Uterus (tissue), 4 donors: ENCODE measurements around the gene TMEM52B. TPM values are rescaled to one million over a fixed set of nuclear protein-coding genes. Genes with fewer than 3 reads are reported as not detected.
A peak's percentile ranks its signal among the peaks of the same experiment; 100 is the strongest.
"Not testable (repeated sequence)": the region's sequence is repeated elsewhere in the genome, so short reads cannot be mapped to it uniquely, and the experiment has no call there.

ENCODE experiments used
- DNase-seq, 2 donors: peaks; one replicate each; pipeline ENCODE4 v3.0.0-alpha.2; 2019 to 2020
- H3K27ac ChIP-seq, 2 donors: fragments of 200-600 bp; sonication (generic); 1 replicate in 1 of 2; 2 replicates in 1 of 2; pipeline ENCODE4 v1.5.1; 2016 to 2018
- H3K27me3 ChIP-seq, 2 donors: fragments of 200-600 bp; sonication (generic); one replicate each; pipeline ENCODE4 v1.5.1; 2018 to 2019; ENCODE audit warnings: control low read depth in 1 of 2
- H3K36me3 ChIP-seq, 2 donors: fragments of 200-600 bp; sonication (generic); one replicate each; pipeline ENCODE4 v1.5.1; 2019; ENCODE audit warnings: control low read depth in 1 of 2
- H3K4me1 ChIP-seq, 2 donors: fragments of 200-600 bp; sonication (generic); one replicate each; pipeline ENCODE4 v1.5.1; 2018 to 2019; ENCODE audit warnings: control low read depth in 1 of 2
- H3K4me3 ChIP-seq, 2 donors: fragments of 200-600 bp; sonication (generic); 1 replicate in 1 of 2; 2 replicates in 1 of 2; pipeline ENCODE4 v1.5.1; 2018 to 2019; ENCODE audit warnings: mild to moderate bottlenecking in 1 of 2
- H3K9me3 ChIP-seq, 2 donors: fragments of 200-600 bp; sonication (generic); one replicate each; pipeline ENCODE4 v1.5.1; 2019; ENCODE audit warnings: control low read depth in 1 of 2
- CTCF ChIP-seq, 4 experiments: fragments of 200-600 bp in 2 of 4; fragments of 450-650 bp in 2 of 4; sonication (generic) in 2 of 4; IDR thresholded peaks; one replicate each; pipeline ENCODE4 v1.5.1; 2016 to 2019; ENCODE audit warnings: antibody characterized with exemption in 4 of 4, mild to moderate bottlenecking in 2 of 4, moderate library complexity in 1 of 4
- POLR2A ChIP-seq, 2 donors: fragments of 450-650 bp; IDR thresholded peaks; one replicate each; pipeline ENCODE4 v1.6.1; 2016; ENCODE audit warnings: antibody characterized with exemption in 2 of 2, mild to moderate bottlenecking in 1 of 2, moderate library complexity in 1 of 2
- intact Hi-C: fragments of 100-400 bp; cut with DNase I; formaldehyde crosslinking; loops from one replicate; pipeline ENCODE4 v1.15.1; 2023; ENCODE audit warnings: low total_unique reads
- total RNA-seq, 4 donors: library from RNA; depleted of rRNA in 3 of 4; stranded (reverse); fragments of >200 nt in 3 of 4; gene quantifications; one replicate each; pipeline versions ENCODE4 v1.1.0 to v1.2.4, GENCODE V29; 2014 to 2023
- donor health status: DM: yes; HTN: yes; CAD: no.

Gene TMEM52B
- total RNA-seq, 4 donors from 2014 or later = not detected

GRCh38 chr12:10214136-10214894 is 35.5 kb downstream of the TMEM52B start:
- Histone ChIP-seq H3K4me1 (peaks cover 0 to 10% of the 10 kb centered on the region in 2 donors), H3K4me3 (peak overlapping the region; percentile 84 to 91), H3K27ac (peak overlapping the region; percentile 100), H3K27me3 (no peaks in the 10 kb centered on the region), H3K9me3 (no peaks in the 10 kb centered on the region), H3K36me3 (no peaks in the 10 kb centered on the region)
- no peak for DNase-seq
- intact Hi-C loops = loop anchor here (10.0 kb wide), 1 partner anchor 150 kb away; no protein-coding TSS in a partner anchor
- TF ChIP-seq CTCF (IDR thresholded peaks at IDR 0.05) = no peak
- TF ChIP-seq POLR2A (IDR thresholded peaks at IDR 0.05) = no peak

GRCh38 chr12:10214895-10215267 is 36.0 kb downstream of the TMEM52B start:
- Histone ChIP-seq H3K36me3 (no peaks in the 10 kb centered on the region), H3K27me3 (no peaks in the 10 kb centered on the region), H3K4me3 (peak overlapping the region; percentile 84 to 91), H3K9me3 (no peaks in the 10 kb centered on the region), H3K4me1 (peaks cover 0 to 10% of the 10 kb centered on the region in 2 donors), H3K27ac (peak overlapping the region; percentile 100)
- intact Hi-C loops = loop anchor here (10.0 kb wide), 1 partner anchor 150 kb away; no protein-coding TSS in a partner anchor
- no peak for DNase-seq
- TF ChIP-seq POLR2A (IDR thresholded peaks at IDR 0.05) = no peak
- TF ChIP-seq CTCF (IDR thresholded peaks at IDR 0.05) = no peak

DNA sequence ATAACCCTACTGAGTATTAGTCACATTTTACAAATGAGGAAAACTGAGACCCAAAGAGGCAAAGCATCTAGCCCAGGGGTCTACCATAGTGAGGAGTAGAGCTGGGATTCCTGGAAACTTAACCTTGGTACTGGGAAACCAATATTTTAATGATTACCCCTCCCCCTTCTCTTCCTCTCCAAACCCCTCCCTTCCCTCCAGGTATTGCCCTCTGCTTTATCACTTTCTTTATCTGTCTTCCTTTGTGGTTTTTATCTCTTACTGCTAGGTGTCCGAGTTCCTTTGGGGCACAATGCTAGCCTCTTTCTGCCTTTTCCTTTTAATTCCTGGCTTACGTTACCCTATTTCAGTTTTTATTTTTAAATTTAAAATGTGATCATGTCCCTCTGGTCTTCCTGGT is 36.6 kb downstream of the TMEM52B start:
- no peaks in the 10 kb centered on the region for H3K36me3 ChIP-seq
- no peaks in the 10 kb centered on the region for H3K9me3 ChIP-seq
- intact Hi-C loops = loop anchor here (10.0 kb wide), 1 partner anchor 149 kb away; no protein-coding TSS in a partner anchor
- TF ChIP-seq POLR2A (IDR thresholded peaks at IDR 0.05) (no peak), CTCF (IDR thresholded peaks at IDR 0.05) (no peak)
- H3K27me3 ChIP-seq = no peaks in the 10 kb centered on the region
- peak overlapping the region; percentile 100 for H3K27ac ChIP-seq
- H3K4me1 ChIP-seq = peaks cover 0 to 10% of the 10 kb centered on the region in 2 donors
- H3K4me3 ChIP-seq = peak overlapping the region in 1 of 2 donors; percentile 91
- DNase-seq = no peak

GRCh38 chr12:10215946-10216345 is 37.1 kb downstream of the TMEM52B start:
- H3K36me3 ChIP-seq, H3K27me3 ChIP-seq, H3K27ac ChIP-seq, DNase-seq, H3K9me3 ChIP-seq, H3K4me1 ChIP-seq, H3K4me3 ChIP-seq: not testable (repeated sequence)
- intact Hi-C loops = loop anchor here (10.0 kb wide), 1 partner anchor 149 kb away; no protein-coding TSS in a partner anchor

GRCh38 chr12:10218021-10218420 is 39.2 kb downstream of the TMEM52B start:
- TF ChIP-seq CTCF (IDR thresholded peaks at IDR 0.05) (no peak), POLR2A (IDR thresholded peaks at IDR 0.05) (no peak)
- Histone ChIP-seq H3K4me3 (no peak overlapping the region), H3K27me3 (no peaks in the 10 kb centered on the region), H3K27ac (peak overlapping the region; percentile 64 to 88), H3K9me3 (no peaks in the 10 kb centered on the region), H3K36me3 (no peaks in the 10 kb centered on the region), H3K4me1 (peaks cover 0 to 5% of the 10 kb centered on the region in 2 donors)
- intact Hi-C loops = loop anchor here (10.0 kb wide), 1 partner anchor 147 kb away; no protein-coding TSS in a partner anchor
- no peak for DNase-seq
